Stomach (tissue), 9 donors: ENCODE data around the gene DNM3. TPM values are rescaled to one million over a fixed set of nuclear protein-coding genes. Genes with fewer than 3 reads are reported as not detected.
A peak's percentile ranks its signal among the peaks of the same experiment; 100 is the strongest.

Experiments
- DNase-seq, 2 donors: peaks; one replicate each; pipeline versions ENCODE4 v3.0.0 to v3.0.0-alpha.2; 2013 to 2019
- H3K27ac ChIP-seq, 5 donors: fragments of 200-600 bp in 4 of 5; sonication (generic) in 4 of 5; one replicate each; pipeline ENCODE4 v1.5.1; 2013 to 2019; ENCODE audit warnings: mild to moderate bottlenecking in 1 of 5, moderate library complexity in 1 of 5
- H3K27me3 ChIP-seq, 3 donors: fragments of 200-600 bp; sonication (generic); one replicate each; pipeline ENCODE4 v1.5.1; 2017 to 2019; ENCODE audit warnings: mixed run types in 1 of 3
- H3K36me3 ChIP-seq, 4 donors: fragments of 200-600 bp; sonication (generic); 1 replicate in 3 of 4; 2 replicates in 1 of 4; pipeline ENCODE4 v1.5.1; 2016 to 2019
- H3K4me1 ChIP-seq, 4 donors: fragments of 200-600 bp; sonication (generic); one replicate each; pipeline ENCODE4 v1.5.1; 2016 to 2019
- H3K4me3 ChIP-seq, 4 donors: fragments of 200-600 bp; sonication (generic) in 3 of 4; one replicate each; pipeline ENCODE4 v1.5.1; 2016 to 2019; ENCODE audit warnings: mild to moderate bottlenecking in 1 of 4
- H3K9me3 ChIP-seq, 4 donors: fragments of 200-600 bp; sonication (generic); one replicate each; pipeline ENCODE4 v1.5.1; 2016 to 2019
- EP300 ChIP-seq: sonication (generic); formaldehyde crosslinking; IDR thresholded peaks from one replicate; pipeline ENCODE4 v1.6.1; 2017; ENCODE audit warnings: antibody characterized with exemption
- POLR2A ChIP-seq, 4 donors: fragments of 450-650 bp; IDR thresholded peaks; one replicate each; pipeline ENCODE4 v1.6.1; 2016; ENCODE audit warnings: antibody characterized with exemption in 4 of 4, control low read depth in 2 of 4, mild to moderate bottlenecking in 1 of 4, moderate library complexity in 1 of 4
- POLR2AphosphoS5 ChIP-seq, 3 donors: sonication (generic); formaldehyde crosslinking; IDR thresholded peaks; one replicate each; pipeline ENCODE4 v1.6.1; 2016; ENCODE audit warnings: antibody characterized with exemption in 3 of 3
- WGBS, 5 donors: extraction: QIAGEN DNeasy Blood & Tissue Kit in 3 of 5; methylation state at CpG; one replicate each; pipeline versions ENCODE4 v1.1.5 to v1.1.7; 2013 to 2018; 5-methylcytosine and 5-hydroxymethylcytosine counted together
- intact Hi-C: fragments of 100-400 bp; cut with DNase I; formaldehyde crosslinking; loops from one replicate; pipeline ENCODE4 v1.15.1; 2023; ENCODE audit warnings: low total_unique reads
- polyA plus RNA-seq, 3 donors: library from polyadenylated mRNA; stranded (reverse); fragments of 200-250 nt; gene quantifications; one replicate each; pipeline ENCODE4 v1.2.3, GENCODE V29; 2013
- total RNA-seq, 5 donors: library from RNA; depleted of rRNA; stranded (reverse); fragments of >200 nt; gene quantifications; one replicate each; pipeline versions ENCODE4 v1.1.0 to v1.2.3, GENCODE V29; 2014 to 2016
- TF ChIP-seq, protein P1 (sequence below), 7 experiments: fragments of 450-650 bp in 4 of 7; fragments of 200-600 bp in 3 of 7; sonication (generic) in 3 of 7; IDR thresholded peaks; one replicate each; pipeline ENCODE4 v1.5.1; 2016 to 2019; ENCODE audit warnings: antibody characterized with exemption in 7 of 7, control low read depth in 2 of 7, mild to moderate bottlenecking in 1 of 7
- donor health status: healthy with polysubstance abuse.
- donor health status: Bipolar disorder and iron deficiency.
- donor health status: healthy.

Gene DNM3
- total and polyA plus RNA-seq, 8 donors, result 0.58 to 13.8 (median 2.2) TPM

DNA sequence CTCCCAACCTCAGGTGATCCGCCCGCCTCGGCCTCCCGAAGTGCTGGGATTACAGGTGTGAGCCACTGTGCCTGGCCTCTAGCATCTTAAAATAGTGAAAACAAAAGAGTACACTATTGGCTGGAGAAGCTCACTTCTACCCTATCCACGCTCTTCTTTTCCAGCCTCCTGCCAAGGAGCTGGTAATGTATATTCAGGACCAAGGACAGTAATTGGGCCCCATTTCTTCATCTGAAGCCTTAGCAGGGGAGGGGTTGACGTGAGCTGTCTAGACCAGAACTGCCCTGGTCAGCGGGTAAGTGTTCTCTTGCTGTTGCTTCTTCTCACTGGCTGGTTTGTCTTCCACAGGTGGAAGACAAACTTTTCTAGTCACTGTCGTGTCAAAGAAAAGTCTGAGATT lies 70.2 kb downstream of the DNM3 start:
- H3K27me3 ChIP-seq, result no peaks in the 10 kb centered on the region
- peaks cover 0 to 18% (median 4%) of the 10 kb centered on the region in 4 donors for H3K4me1 ChIP-seq
- H3K36me3 ChIP-seq, result no peaks in the 10 kb centered on the region
- intact Hi-C loops, result no loop called here
- no peaks in the 10 kb centered on the region for H3K9me3 ChIP-seq
- H3K4me3 ChIP-seq, result no peak overlapping the region
- H3K27ac ChIP-seq, result no peak overlapping the region
- no peak for TF ChIP-seq POLR2AphosphoS5 (IDR thresholded peaks at IDR 0.05)
- TF ChIP-seq, protein P1, sequence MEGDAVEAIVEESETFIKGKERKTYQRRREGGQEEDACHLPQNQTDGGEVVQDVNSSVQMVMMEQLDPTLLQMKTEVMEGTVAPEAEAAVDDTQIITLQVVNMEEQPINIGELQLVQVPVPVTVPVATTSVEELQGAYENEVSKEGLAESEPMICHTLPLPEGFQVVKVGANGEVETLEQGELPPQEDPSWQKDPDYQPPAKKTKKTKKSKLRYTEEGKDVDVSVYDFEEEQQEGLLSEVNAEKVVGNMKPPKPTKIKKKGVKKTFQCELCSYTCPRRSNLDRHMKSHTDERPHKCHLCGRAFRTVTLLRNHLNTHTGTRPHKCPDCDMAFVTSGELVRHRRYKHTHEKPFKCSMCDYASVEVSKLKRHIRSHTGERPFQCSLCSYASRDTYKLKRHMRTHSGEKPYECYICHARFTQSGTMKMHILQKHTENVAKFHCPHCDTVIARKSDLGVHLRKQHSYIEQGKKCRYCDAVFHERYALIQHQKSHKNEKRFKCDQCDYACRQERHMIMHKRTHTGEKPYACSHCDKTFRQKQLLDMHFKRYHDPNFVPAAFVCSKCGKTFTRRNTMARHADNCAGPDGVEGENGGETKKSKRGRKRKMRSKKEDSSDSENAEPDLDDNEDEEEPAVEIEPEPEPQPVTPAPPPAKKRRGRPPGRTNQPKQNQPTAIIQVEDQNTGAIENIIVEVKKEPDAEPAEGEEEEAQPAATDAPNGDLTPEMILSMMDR (IDR thresholded peaks at IDR 0.05), result no peak
- no peak for TF ChIP-seq EP300
- TF ChIP-seq POLR2A (IDR thresholded peaks at IDR 0.05), result no peak
- DNase-seq, result no peak
- 91 to 96% (median 93%) methylated on average over 7 to 8 of the region's 8 CpGs for WGBS, 5 donors

DNA sequence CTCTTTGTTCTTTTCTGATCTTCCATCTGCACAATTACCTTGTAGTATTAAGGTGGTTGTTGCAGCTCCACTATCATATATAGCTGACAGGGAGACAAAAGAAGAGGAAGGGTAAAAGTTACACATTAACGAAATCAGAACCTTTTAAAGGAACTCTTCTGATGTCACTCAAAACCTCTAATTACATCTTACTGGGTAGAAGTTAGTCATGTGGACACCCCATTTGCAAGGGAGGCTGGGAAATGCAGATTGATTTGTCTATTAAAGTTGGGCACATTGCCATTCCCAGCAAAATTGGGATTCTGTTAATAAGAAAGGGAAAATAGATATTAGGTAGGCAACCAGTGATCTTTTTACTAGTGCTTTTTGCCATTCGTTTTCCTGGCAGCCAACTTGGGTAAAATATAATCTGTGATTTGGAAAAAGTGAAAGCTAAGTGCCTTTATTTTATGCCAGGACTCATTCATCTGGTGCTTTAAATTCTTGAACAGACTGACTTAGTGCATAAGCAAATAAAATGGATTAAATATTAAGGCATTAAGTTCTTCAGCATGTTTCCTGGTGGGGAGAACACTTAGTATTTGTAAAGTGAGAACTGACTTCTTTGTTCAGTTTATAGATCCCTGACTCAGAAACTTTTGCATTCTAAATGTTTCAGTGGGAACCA lies 71.3 kb downstream of the DNM3 start:
- H3K27ac ChIP-seq, result no peak overlapping the region
- H3K9me3 ChIP-seq, result no peaks in the 10 kb centered on the region
- no peak for TF ChIP-seq POLR2AphosphoS5 (IDR thresholded peaks at IDR 0.05)
- no peak for TF ChIP-seq EP300
- TF ChIP-seq POLR2A (IDR thresholded peaks at IDR 0.05), result no peak
- no peaks in the 10 kb centered on the region for H3K27me3 ChIP-seq
- peaks cover 0 to 18% (median 4%) of the 10 kb centered on the region in 4 donors for H3K4me1 ChIP-seq
- no peaks in the 10 kb centered on the region for H3K36me3 ChIP-seq
- no peak overlapping the region for H3K4me3 ChIP-seq
- DNase-seq, result no peak
- 24 to 56% (median 35%) methylated on average over 2 of the region's 2 CpGs for WGBS, 5 donors
- intact Hi-C loops, result no loop called here

DNA sequence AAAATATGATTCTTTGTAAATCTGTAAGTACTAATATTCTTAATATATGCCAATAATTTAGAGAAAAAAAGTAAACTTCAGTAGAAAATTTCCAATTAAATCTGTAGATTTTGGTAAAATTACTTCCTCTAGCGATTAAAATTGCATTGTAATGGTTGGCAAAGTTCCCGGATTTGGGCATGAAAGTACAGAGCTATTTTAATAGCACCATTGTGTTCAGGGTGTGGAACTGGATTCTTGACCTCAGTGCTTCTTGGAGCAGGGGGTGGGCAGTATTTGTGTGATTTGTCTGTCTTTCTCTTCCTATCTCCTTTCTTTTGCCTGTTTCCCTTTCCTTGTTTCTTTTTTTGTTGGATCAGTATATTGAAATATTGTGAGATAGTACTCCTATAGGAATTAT lies 72.1 kb downstream of the DNM3 start:
- TF ChIP-seq POLR2A (IDR thresholded peaks at IDR 0.05), result no peak
- no peak for TF ChIP-seq EP300
- TF ChIP-seq, protein P1 (IDR thresholded peaks at IDR 0.05), result no peak
- DNase-seq, result peak in 1 of 2 donors; percentile 75
- Histone ChIP-seq H3K27ac (peak overlapping the region in 2 of 5 donors; percentile 9 to 10), H3K9me3 (no peaks in the 10 kb centered on the region), H3K4me3 (no peak overlapping the region), H3K27me3 (no peaks in the 10 kb centered on the region), H3K4me1 (peaks cover 0 to 18% (median 4%) of the 10 kb centered on the region in 4 donors), H3K36me3 (no peaks in the 10 kb centered on the region)
- intact Hi-C loops, result no loop called here
- WGBS, 5 donors, result 10 to 25% (median 18%) methylated on average over 2 of the region's 2 CpGs

DNA sequence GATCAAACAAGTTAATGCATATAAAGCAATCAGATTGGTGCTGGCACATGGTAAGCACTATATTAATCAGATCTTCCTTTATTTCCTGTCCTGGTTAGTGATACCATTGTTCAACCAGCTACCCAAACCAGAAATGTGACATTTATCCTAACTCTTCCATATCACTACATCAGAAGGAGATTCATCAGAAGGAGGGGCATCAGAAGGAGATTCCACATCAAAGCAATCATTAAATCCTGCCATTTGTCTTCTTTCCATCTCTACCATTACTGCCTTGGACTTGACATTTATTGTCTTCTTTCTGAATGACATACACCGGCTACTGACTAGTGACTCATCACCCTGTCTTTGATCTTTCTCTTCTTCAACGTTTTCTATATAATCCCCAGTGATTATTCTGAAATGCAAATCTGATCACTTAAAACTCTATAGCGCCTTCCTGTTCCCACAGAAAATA lies 75.0 kb downstream of the DNM3 start:
- intact Hi-C loops, result no loop called here
- Histone ChIP-seq H3K4me3 (no peak overlapping the region), H3K27me3 (no peaks in the 10 kb centered on the region), H3K9me3 (no peaks in the 10 kb centered on the region), H3K27ac (no peak overlapping the region), H3K36me3 (no peaks in the 10 kb centered on the region), H3K4me1 (peaks cover 0 to 18% (median 4%) of the 10 kb centered on the region in 4 donors)
- WGBS, 5 donors, result 55 to 72% (median 67%) methylated on average over 3 of the region's 3 CpGs
- DNase-seq, result no peak
- TF ChIP-seq, protein P1 (IDR thresholded peaks at IDR 0.05), result no peak
- TF ChIP-seq POLR2AphosphoS5 (IDR thresholded peaks at IDR 0.05) (no peak), POLR2A (IDR thresholded peaks at IDR 0.05) (no peak), EP300 (no peak)

DNA sequence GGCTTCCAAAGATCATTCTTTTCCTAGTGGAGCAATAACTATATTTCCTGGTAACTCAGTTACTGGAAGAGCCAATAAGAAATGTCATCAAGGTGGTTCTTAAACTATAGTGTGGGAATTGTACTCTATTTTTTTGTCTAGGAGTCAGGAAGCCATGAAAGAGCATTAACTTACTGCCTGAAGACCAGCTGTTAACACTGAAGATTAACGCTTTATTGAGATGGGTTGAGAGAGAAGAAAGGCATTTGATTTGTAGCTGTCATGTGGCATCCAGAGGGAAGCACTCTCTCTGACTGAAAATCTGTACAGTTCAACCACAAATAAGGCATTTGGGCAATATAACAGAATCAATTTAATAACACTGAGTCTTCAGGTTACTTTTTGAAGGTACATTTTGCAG lies 76.0 kb downstream of the DNM3 start:
- peaks cover 0 to 17% (median 4%) of the 10 kb centered on the region in 4 donors for H3K4me1 ChIP-seq
- H3K4me3 ChIP-seq, result no peak overlapping the region
- DNase-seq, result no peak
- H3K36me3 ChIP-seq, result no peaks in the 10 kb centered on the region
- WGBS, 5 donors, result 87 to 97% (median 93%) methylated on average over 1 of the region's 1 CpG
- intact Hi-C loops, result no loop called here
- no peak overlapping the region for H3K27ac ChIP-seq
- H3K9me3 ChIP-seq, result no peaks in the 10 kb centered on the region
- TF ChIP-seq POLR2AphosphoS5 (IDR thresholded peaks at IDR 0.05) (no peak), POLR2A (IDR thresholded peaks at IDR 0.05) (no peak), EP300 (no peak)
- TF ChIP-seq, protein P1 (IDR thresholded peaks at IDR 0.05), result no peak
- no peaks in the 10 kb centered on the region for H3K27me3 ChIP-seq
